ENCODE results near the gene GLG1. TPM values are rescaled to one million over a fixed set of nuclear protein-coding genes. Genes with fewer than 3 reads are reported as not detected.

GLG1 gene
- total and polyA plus RNA-seq, 7 donors = 19.7 to 107 (median 60.1) TPM

DNA sequence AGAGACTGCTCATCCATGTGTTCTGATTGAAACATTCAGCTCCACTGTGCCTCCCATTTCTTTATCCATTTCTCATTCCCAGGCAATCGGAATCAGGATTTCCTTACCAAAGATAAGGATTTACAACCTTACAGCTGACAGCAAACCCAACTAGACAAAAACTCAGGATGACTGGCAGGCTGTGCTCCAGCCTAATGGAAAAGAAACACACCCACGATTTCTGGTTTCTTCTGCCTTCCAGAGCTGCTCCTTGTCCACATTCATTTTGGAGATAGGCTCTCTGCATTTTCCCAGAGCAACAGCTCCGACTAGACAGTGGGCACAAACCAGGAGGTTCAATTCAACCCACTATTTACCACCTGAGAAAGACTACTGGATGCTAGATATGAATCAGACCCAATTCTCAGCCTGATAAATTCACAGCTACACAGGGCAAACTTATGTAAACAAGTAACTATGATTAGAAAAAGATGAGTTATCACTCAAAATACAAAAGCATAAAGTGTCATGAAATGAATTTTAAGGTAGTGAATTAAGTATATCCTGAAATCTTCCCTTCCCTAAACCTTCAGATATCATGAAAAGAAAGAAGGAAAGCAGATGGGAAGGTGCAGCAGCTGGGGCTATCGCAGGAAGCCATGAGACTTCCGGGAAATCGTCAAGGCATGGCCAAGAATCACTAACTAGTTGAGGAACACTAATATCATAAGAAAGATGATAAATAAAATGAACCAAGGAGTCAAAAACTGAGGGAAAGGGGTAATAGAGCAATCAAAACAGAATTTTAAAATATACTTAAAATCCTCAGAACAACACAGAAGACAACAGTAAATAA is 140.8 kb downstream of the GLG1 start:
- 68 to 89% (median 84%) methylated on average over 6 of the region's 6 CpGs for WGBS, 3 donors
- peaks cover 14 to 98% of the 10 kb centered on the region in 2 donors for H3K36me3 ChIP-seq (ENCODE audit: insufficient read depth in 1 of 2, low read depth in 1 of 2)
- H3K4me1 ChIP-seq = no peaks in the 10 kb centered on the region
- H3K27ac ChIP-seq = no peak overlapping the region
- TF ChIP-seq, protein P1, sequence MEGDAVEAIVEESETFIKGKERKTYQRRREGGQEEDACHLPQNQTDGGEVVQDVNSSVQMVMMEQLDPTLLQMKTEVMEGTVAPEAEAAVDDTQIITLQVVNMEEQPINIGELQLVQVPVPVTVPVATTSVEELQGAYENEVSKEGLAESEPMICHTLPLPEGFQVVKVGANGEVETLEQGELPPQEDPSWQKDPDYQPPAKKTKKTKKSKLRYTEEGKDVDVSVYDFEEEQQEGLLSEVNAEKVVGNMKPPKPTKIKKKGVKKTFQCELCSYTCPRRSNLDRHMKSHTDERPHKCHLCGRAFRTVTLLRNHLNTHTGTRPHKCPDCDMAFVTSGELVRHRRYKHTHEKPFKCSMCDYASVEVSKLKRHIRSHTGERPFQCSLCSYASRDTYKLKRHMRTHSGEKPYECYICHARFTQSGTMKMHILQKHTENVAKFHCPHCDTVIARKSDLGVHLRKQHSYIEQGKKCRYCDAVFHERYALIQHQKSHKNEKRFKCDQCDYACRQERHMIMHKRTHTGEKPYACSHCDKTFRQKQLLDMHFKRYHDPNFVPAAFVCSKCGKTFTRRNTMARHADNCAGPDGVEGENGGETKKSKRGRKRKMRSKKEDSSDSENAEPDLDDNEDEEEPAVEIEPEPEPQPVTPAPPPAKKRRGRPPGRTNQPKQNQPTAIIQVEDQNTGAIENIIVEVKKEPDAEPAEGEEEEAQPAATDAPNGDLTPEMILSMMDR (IDR thresholded peaks at IDR 0.05) = no peak
- ATAC-seq (no peak), DNase-seq (no peak)
- intact Hi-C loops (cut with DNase I) = no loop called here
- no peak overlapping the region for H3K4me3 ChIP-seq
- no peaks in the 10 kb centered on the region for H3K9me3 ChIP-seq
- no peaks in the 10 kb centered on the region for H3K27me3 ChIP-seq (ENCODE audit: insufficient read depth in 3 of 3, low read length in 2 of 3)

DNA sequence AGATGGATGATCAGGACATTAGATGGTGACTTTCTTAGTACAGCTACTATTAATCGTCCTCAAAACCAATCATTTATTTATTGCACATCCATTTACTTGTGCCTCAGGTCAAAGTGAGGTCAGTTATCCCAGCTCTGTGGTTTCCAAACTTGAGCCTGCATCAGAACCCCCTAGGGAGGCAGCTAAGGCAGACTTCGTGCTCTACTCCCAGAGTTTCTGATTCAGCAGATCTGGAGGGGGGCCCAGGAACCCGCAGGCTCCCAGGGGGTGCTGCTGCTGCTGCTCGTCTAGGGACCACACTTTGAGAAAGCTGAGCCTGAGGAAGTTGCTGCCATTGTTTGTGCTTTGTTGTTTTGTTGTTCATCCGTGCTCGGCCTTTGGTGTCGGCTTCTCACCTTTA is 141.6 kb downstream of the GLG1 start:
- TF ChIP-seq, protein P1 (IDR thresholded peaks at IDR 0.05) = no peak
- WGBS, 3 donors = 79 to 84% (median 81%) methylated on average over 7 of the region's 7 CpGs
- Histone ChIP-seq H3K4me3 (no peak overlapping the region), H3K27me3 (ENCODE audit: insufficient read depth in 3 of 3, low read length in 2 of 3) (no peaks in the 10 kb centered on the region), H3K4me1 (no peaks in the 10 kb centered on the region), H3K36me3 (ENCODE audit: insufficient read depth in 1 of 2, low read depth in 1 of 2) (peaks cover 13 to 98% of the 10 kb centered on the region in 2 donors), H3K27ac (no peak overlapping the region), H3K9me3 (no peaks in the 10 kb centered on the region)
- intact Hi-C loops (cut with DNase I) = no loop called here
- ATAC-seq (no peak), DNase-seq (peak in 1 of 2 donors; percentile 26)

DNA sequence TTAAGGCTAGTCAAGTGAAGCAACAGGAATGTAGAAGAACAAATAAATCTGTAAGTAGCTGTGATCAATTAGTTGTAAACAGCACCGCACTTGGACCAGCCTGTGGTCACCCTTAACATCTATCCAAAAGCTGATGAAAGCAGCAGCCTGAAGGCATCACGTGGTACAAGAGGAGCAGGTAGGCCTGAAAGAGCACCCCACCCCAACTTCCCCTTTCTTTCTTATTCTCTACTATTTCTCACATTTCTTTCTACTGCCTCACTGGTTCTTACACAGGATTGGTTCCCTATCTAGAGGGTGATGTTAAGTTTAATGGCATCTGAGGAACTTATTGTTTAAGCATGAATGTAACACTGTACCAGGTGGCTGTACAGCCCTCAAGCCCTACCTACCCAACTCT is 143.0 kb downstream of the GLG1 start:
- no peak for DNase-seq
- Histone ChIP-seq H3K4me3 (no peak overlapping the region), H3K36me3 (ENCODE audit: insufficient read depth in 1 of 2, low read depth in 1 of 2) (peaks cover 9 to 100% of the 10 kb centered on the region in 2 donors), H3K9me3 (no peaks in the 10 kb centered on the region), H3K4me1 (no peaks in the 10 kb centered on the region), H3K27me3 (ENCODE audit: insufficient read depth in 3 of 3, low read length in 2 of 3) (no peaks in the 10 kb centered on the region), H3K27ac (no peak overlapping the region)
- ATAC-seq = no peak
- intact Hi-C loops (cut with DNase I) = no loop called here
- TF ChIP-seq, protein P1 (IDR thresholded peaks at IDR 0.05) = no peak
- WGBS, 3 donors = 97 to 100% (median 98%) methylated on average over 2 of the region's 2 CpGs

DNA sequence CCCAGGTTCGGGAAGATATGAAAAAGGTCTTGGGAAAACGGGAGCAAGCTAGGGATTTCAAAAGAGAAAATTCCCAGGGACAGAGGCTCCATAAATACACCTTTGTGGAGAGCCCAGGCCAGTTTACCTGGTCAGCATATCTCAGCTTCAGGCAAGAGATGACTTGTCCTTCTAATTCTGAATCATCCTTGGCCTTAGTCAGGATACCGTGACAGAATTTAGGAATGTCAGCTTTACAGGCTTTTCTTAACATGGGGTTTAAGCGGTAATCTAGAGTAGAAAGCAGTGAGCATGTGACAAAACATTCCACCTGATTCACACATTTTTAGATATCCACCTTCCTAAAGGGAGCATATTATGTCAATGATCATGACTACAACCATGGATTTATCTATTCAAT is 144.6 kb downstream of the GLG1 start:
- Histone ChIP-seq H3K4me1 (no peaks in the 10 kb centered on the region), H3K9me3 (no peaks in the 10 kb centered on the region), H3K27me3 (ENCODE audit: insufficient read depth in 3 of 3, low read length in 2 of 3) (no peaks in the 10 kb centered on the region), H3K4me3 (no peak overlapping the region), H3K36me3 (ENCODE audit: insufficient read depth in 1 of 2, low read depth in 1 of 2) (peaks cover 11 to 100% of the 10 kb centered on the region in 2 donors), H3K27ac (no peak overlapping the region)
- WGBS, 3 donors = 92 to 95% (median 94%) methylated on average over 4 of the region's 4 CpGs
- intact Hi-C loops (cut with DNase I) = no loop called here
- DNase-seq = no peak
- ATAC-seq = no peak
- TF ChIP-seq, protein P1 (IDR thresholded peaks at IDR 0.05) = no peak

Measured in psoas muscle (tissue), 8 donors.